Activated B cell treated with CpG ODN at 0.5 μM for 24 hours (primary cell): ENCODE results near the gene IFNAR2. TPM values are rescaled to one million over a fixed set of nuclear protein-coding genes. Genes with fewer than 3 reads are reported as not detected.

Experiments
- ATAC-seq: fragments of 200-7000 bp; cut with Tn5 transposase; one replicate; pipeline ENCODE4 v1.10.0; 2021; ENCODE audit warnings: low read depth, mild to moderate bottlenecking, moderate library complexity
- CTCF ChIA-PET: fragments of 350-600 bp; sonication (Branson Sonifier 250); formaldehyde crosslinking; loops from one replicate; lab custom pipeline; 2021; ENCODE audit warnings: antibody characterized with exemption; lab: Charles Lee
- POLR2A ChIA-PET: fragments of 350-600 bp; sonication (Branson Sonifier 250); formaldehyde crosslinking; loops from one replicate; lab custom pipeline; 2021; ENCODE audit warnings: antibody characterized with exemption; lab: Charles Lee
- DNase-seq: peaks from one replicate; pipeline ENCODE4 v3.0.0; 2022
- H3K27ac Mint-ChIP-seq: one replicate; pipeline ENCODE4 v1.8.0; 2020; ENCODE audit warnings: mixed read lengths
- H3K27me3 Mint-ChIP-seq: one replicate; pipeline ENCODE4 v1.8.0; 2021; ENCODE audit warnings: mixed read lengths
- H3K36me3 Mint-ChIP-seq: one replicate; pipeline ENCODE4 v1.8.0; 2021; ENCODE audit warnings: low read depth, mixed read lengths
- H3K4me1 Mint-ChIP-seq: one replicate; pipeline ENCODE4 v1.8.0; 2021; ENCODE audit warnings: mixed read lengths
- H3K4me3 Mint-ChIP-seq: one replicate; pipeline ENCODE4 v1.8.0; 2020; ENCODE audit warnings: mild to moderate bottlenecking, mixed read lengths
- H3K9me3 Mint-ChIP-seq: one replicate; pipeline ENCODE4 v1.8.0; 2020; ENCODE audit warnings: mixed read lengths
- CTCF ChIP-seq: fragments of 200-600 bp; IDR thresholded peaks from one replicate; pipeline ENCODE4 v1.8.0; 2022; ENCODE audit warnings: antibody characterized with exemption, mild to moderate bottlenecking
- intact Hi-C: fragments of 100-400 bp; cut with micrococcal nuclease; formaldehyde crosslinking; loops from one replicate; pipeline ENCODE4 v1.15.1; 2024
- total RNA-seq: library from RNA; stranded (reverse); gene quantifications from 2 replicates; pipeline ENCODE4 v1.2.3, GENCODE V29; 2022

Gene IFNAR2
- total RNA-seq, 1 donor from 2014 or later: 29.2 TPM

DNA sequence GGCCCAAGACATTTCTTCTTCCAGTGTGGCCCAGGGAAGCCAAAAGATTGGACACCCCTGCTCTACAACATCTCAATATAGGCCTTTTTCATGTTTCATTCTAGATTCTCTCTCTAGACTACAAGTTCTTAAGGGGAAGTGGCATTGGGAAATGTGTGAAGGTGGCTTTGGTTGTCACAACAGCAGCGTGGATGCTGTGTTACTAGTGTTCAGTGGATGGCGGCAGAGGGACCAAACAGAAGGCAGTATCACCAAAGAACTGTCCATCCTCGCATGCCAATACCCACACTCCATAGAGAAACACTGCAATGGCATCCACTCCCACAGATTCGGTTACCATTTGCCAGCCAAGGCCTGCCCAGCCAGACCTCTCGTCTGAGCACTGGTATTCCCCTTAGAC is 24.3 kb upstream of the IFNAR2 start:
- intact Hi-C loops: loop anchor here (1.0 to 2.0 kb wide), 3 partner anchors 33 to 119 kb away; partner anchors contain the start of gene IFNAR1
- Mint-ChIP-seq H3K4me1 (peaks cover 53% of the 10 kb centered on the region), H3K36me3 (no peaks in the 10 kb centered on the region), H3K27ac (peak overlapping the region; percentile 94), H3K4me3 (peak overlapping the region; percentile 73), H3K9me3 (peaks cover 4% of the 10 kb centered on the region), H3K27me3 (no peaks in the 10 kb centered on the region)
- CTCF ChIA-PET: interaction anchor here (1.2 to 3.8 kb wide), 2 partner anchors 156 to 239 kb away, joined by 6 to 16 read pairs; no protein-coding TSS in a partner anchor
- POLR2A ChIA-PET: interaction anchor here (0.6 to 2.8 kb wide), 9 partner anchors 24 to 163 kb away, joined by 3 to 27 read pairs (median 4); partner anchors contain the start of genes IFNAR1, IFNAR2 and IL10RB
- no peak for TF ChIP-seq CTCF
- no peak for DNase-seq
- ATAC-seq: peak; percentile 16

GRCh38 chr21:33206771-33207281 is 22.9 kb upstream of the IFNAR2 start:
- Mint-ChIP-seq H3K9me3 (peaks cover 4% of the 10 kb centered on the region), H3K27ac (peak overlapping the region; percentile 54), H3K4me3 (peak overlapping the region; percentile 61), H3K36me3 (no peaks in the 10 kb centered on the region), H3K27me3 (no peaks in the 10 kb centered on the region), H3K4me1 (peaks cover 52% of the 10 kb centered on the region)
- intact Hi-C loops: loop anchor here (1.0 kb wide), 1 partner anchor 23 kb away; no protein-coding TSS in a partner anchor
- ATAC-seq: no peak
- POLR2A ChIA-PET: interaction anchor here (0.6 to 2.8 kb wide), 2 partner anchors 21 to 59 kb away, joined by 3 to 14 read pairs; partner anchors contain the start of gene IL10RB
- TF ChIP-seq CTCF: no peak
- DNase-seq: no peak
- CTCF ChIA-PET: no interaction called here

GRCh38 chr21:33207449-33208149 is 22.1 kb upstream of the IFNAR2 start:
- ATAC-seq: peak; percentile 75
- DNase-seq: no peak
- intact Hi-C loops: loop anchor here (1.0 kb wide), 1 partner anchor 23 kb away; no protein-coding TSS in a partner anchor
- peaks cover 59% of the 10 kb centered on the region for H3K4me1 Mint-ChIP-seq
- CTCF ChIA-PET: interaction anchor here (1.0 to 1.5 kb wide), 5 partner anchors 8 to 237 kb away, joined by 3 to 7 read pairs (median 4); partner anchors contain the start of gene IL10RB
- no peaks in the 10 kb centered on the region for H3K36me3 Mint-ChIP-seq
- H3K27ac Mint-ChIP-seq: peak overlapping the region; percentile 54
- H3K9me3 Mint-ChIP-seq: peaks cover 4% of the 10 kb centered on the region
- H3K4me3 Mint-ChIP-seq: peak overlapping the region; percentile 61
- POLR2A ChIA-PET: interaction anchor here (0.5 to 2.8 kb wide), 8 partner anchors 32 to 272 kb away, joined by 3 to 14 read pairs (median 4); partner anchors contain the start of genes IL10RB and TMEM50B
- TF ChIP-seq CTCF: no peak
- no peaks in the 10 kb centered on the region for H3K27me3 Mint-ChIP-seq

GRCh38 chr21:33208534-33208933 is 21.2 kb upstream of the IFNAR2 start:
- Mint-ChIP-seq H3K36me3 (no peaks in the 10 kb centered on the region), H3K4me3 (no peak overlapping the region), H3K27ac (no peak overlapping the region), H3K4me1 (peaks cover 66% of the 10 kb centered on the region), H3K9me3 (peaks cover 4% of the 10 kb centered on the region), H3K27me3 (no peaks in the 10 kb centered on the region)
- ChIA-PET CTCF (interaction anchor here (1.0 to 1.5 kb wide), 5 partner anchors 9 to 236 kb away, joined by 3 to 7 read pairs (median 4); partner anchors contain the start of gene IL10RB), POLR2A (interaction anchor here (0.6 to 2.8 kb wide), 8 partner anchors 22 to 271 kb away, joined by 3 to 14 read pairs (median 4); partner anchors contain the start of genes IL10RB and TMEM50B)
- intact Hi-C loops: no loop called here
- ATAC-seq (no peak), DNase-seq (no peak)
- no peak for TF ChIP-seq CTCF

- CTCF ChIA-PET: no interaction called here
- DNase-seq (no peak), ATAC-seq (no peak)
- Mint-ChIP-seq H3K4me3 (no peak overlapping the region), H3K9me3 (peaks cover 6% of the 10 kb centered on the region), H3K36me3 (no peaks in the 10 kb centered on the region), H3K4me1 (peaks cover 67% of the 10 kb centered on the region), H3K27me3 (no peaks in the 10 kb centered on the region), H3K27ac (no peak overlapping the region)
- TF ChIP-seq CTCF: no peak
- intact Hi-C loops: no loop called here
- POLR2A ChIA-PET: no interaction called here
Measured at GRCh38 chr21:33211305-33211704, 18.4 kb upstream of the IFNAR2 start.
